A549 (cell line): ENCODE measurements around the gene SLC2A10. TPM values are rescaled to one million over a fixed set of nuclear protein-coding genes. Genes with fewer than 3 reads are reported as not detected.
A peak's percentile ranks its signal among the peaks of the same experiment; 100 is the strongest.

Experiments used
- ATAC-seq, 2 experiments: fragments of 200-7000 bp in 1 of 2; fragments of >200 bp in 1 of 2; cut with Nextera tagmentation in 1 of 2; cut with Tn5 transposase in 1 of 2; 3 replicates each; pipeline versions ENCODE4 v1.8.0 to v1.9.1; 2018 to 2020; ENCODE audit warnings: mild to moderate bottlenecking in 1 of 2, moderate library complexity in 1 of 2
- CTCF ChIA-PET: fragments of 300-600 bp; sonication (Branson Sonifier 250); formaldehyde crosslinking; extraction: SDS; loops from one replicate; lab custom pipeline; 2021; ENCODE audit warnings: antibody characterized with exemption, inconsistent platforms; lab: Yijun Ruan, JAX
- POLR2A ChIA-PET: fragments of 350-600 bp; formaldehyde crosslinking; extraction: SDS; loops from one replicate; lab custom pipeline; 2021; ENCODE audit warnings: antibody characterized with exemption, inconsistent platforms; lab: Yijun Ruan, JAX
- DNase-seq, 2 experiments: peaks; one replicate each; pipeline versions ENCODE4 v3.0.0 to v3.0.0-alpha.2; 2011 to 2016; ENCODE audit warnings: low read depth in 1 of 2, low spot score in 1 of 2
- FAIRE-seq: peaks from 2 replicates; lab custom pipeline; 2011; peaks lifted over from hg19 to GRCh38; lab: Jason Lieb, UNC
- H3K27ac ChIP-seq, 2 experiments: fragments of >200 bp; sonication (Bioruptor Twin); formaldehyde crosslinking; 3 replicates each; pipeline ENCODE4 v1.5.1; 2016 to 2017
- H3K4me1 ChIP-seq: fragments of >200 bp; sonication (Bioruptor Twin); formaldehyde crosslinking; 3 replicates; pipeline ENCODE4 v1.6.1; 2016
- H3K4me2 ChIP-seq: fragments of >200 bp; sonication (Bioruptor Twin); formaldehyde crosslinking; 3 replicates; pipeline ENCODE4 v1.6.1; 2016
- H3K4me3 ChIP-seq: fragments of >200 bp; sonication (Bioruptor Twin); formaldehyde crosslinking; 3 replicates; pipeline ENCODE4 v1.5.1; 2016
- H3K9me3 ChIP-seq: fragments of >200 bp; sonication (Bioruptor Twin); formaldehyde crosslinking; 3 replicates; pipeline ENCODE4 v1.6.1; 2016
- CEBPB ChIP-seq, 2 experiments: fragments of >200 bp in 1 of 2; sonication (Bioruptor Twin) in 1 of 2; formaldehyde crosslinking in 1 of 2; IDR thresholded peaks; 2 replicates each; pipeline ENCODE4 v1.6.1; 2012 to 2016
- EHMT2 ChIP-seq: fragments of 200-600 bp; sonication (generic); IDR thresholded peaks from 2 replicates; pipeline ENCODE4 v1.6.1; 2016; ENCODE audit warnings: antibody characterized with exemption, low read depth, mild to moderate bottlenecking, moderate library complexity
- MAFK ChIP-seq: fragments of 450-650 bp; IDR thresholded peaks from 2 replicates; pipeline ENCODE4 v1.6.1; 2014; ENCODE audit not compliant: partially characterized antibody
- MAZ ChIP-seq: fragments of 150-350 bp; IDR thresholded peaks from 2 replicates; pipeline ENCODE4 v1.6.1; 2014; ENCODE audit warnings: antibody characterized with exemption, low read depth, low read length, borderline replicate concordance
- PBX3 ChIP-seq: IDR thresholded peaks from 2 replicates; pipeline ENCODE4 v1.6.1; 2012
- POLR2AphosphoS2 ChIP-seq: conservative IDR thresholded peaks from 2 replicates; pipeline ENCODE4 v1.6.1; 2012; ENCODE audit warnings: low read length, improper control_type of control experiment, inconsistent platforms
- RAD21 ChIP-seq, 2 experiments: fragments of >200 bp in 1 of 2; sonication (Bioruptor Twin) in 1 of 2; formaldehyde crosslinking in 1 of 2; IDR thresholded peaks in 1 of 2; conservative IDR thresholded peaks in 1 of 2; 2 replicates in 1 of 2; 3 replicates in 1 of 2; pipeline ENCODE4 v1.6.1; 2012 to 2018; ENCODE audit warnings: inconsistent platforms in 1 of 2
- RARB ChIP-seq: fragments of 250-450 bp; sonication (Bioruptor Pico); IDR thresholded peaks from 2 replicates; pipeline ENCODE4 v1.8.0; 2021; ENCODE audit warnings: mild to moderate bottlenecking, moderate library complexity
- RCOR1 ChIP-seq: fragments of 150-350 bp; IDR thresholded peaks from 2 replicates; pipeline ENCODE4 v1.6.1; 2014; ENCODE audit warnings: antibody characterized with exemption, low read length, low read depth
- ZSCAN20 ChIP-seq: fragments of 250-450 bp; sonication (Bioruptor Pico); IDR thresholded peaks from 2 replicates; pipeline ENCODE4 v1.8.0; 2022; ENCODE audit warnings: mild to moderate bottlenecking, moderate library complexity
- WGBS: methylation state at CpG from one replicate; pipeline ENCODE4 v1.1.6; 2017; ENCODE audit errors: missing lambda C conversion rate; 5-methylcytosine and 5-hydroxymethylcytosine counted together
- polyA plus RNA-seq, 4 experiments: library from polyadenylated mRNA; depleted of rRNA in 3 of 4; stranded (reverse); fragments of >200 nt; fragmentation: RNase III in 1 of 4; extraction: RNeasy Plus Mini Kit Qiagen cat#74134 plus additional on column Dnase treatment in 1 of 4; gene quantifications; 2 replicates in 3 of 4; 3 replicates in 1 of 4; pipeline ENCODE4 v1.2.3, GENCODE V29; 2011 to 2017
- TF ChIP-seq, protein P1 (sequence below): fragments of 250-450 bp; sonication (Bioruptor Pico); IDR thresholded peaks from 2 replicates; pipeline ENCODE4 v1.5.0; 2021; ENCODE audit warnings: mild to moderate bottlenecking, moderate library complexity, borderline replicate concordance

Gene SLC2A10
- polyA plus RNA-seq, 2 of the 4 experiments (the other 2 are of a cell fraction), result 0.01 TPM; not detected in 1

DNA sequence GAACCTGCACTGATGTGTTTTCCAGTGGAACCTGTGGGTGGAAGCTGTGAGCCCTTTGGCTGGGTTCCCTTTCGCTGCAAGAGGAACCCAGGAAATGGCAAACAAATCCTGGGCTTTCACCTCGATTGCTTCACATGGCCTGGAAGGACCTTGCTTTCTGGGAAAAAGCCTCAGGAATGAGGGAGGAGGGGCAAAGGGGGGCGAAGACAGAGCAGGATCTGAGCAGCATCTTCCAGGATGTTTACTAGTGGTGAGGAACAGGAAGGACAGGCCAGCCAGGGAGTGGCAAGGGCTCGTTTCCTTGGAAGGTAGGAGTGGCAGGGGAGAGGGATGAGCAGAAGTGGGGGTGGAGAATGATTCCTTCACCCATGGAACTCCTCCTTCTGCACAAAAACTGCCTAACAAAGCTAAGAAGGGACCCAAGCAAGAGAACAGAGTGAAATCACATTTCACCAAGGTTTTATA is 5.9 kb downstream of the SLC2A10 start:
- WGBS, result 14% methylated on average over 4 of the region's 4 CpGs
- DNase-seq (peak; percentile 46 to 81), ATAC-seq (peak; percentile 97 to 98), FAIRE-seq (no peak)
- Histone ChIP-seq H3K4me1 (peaks cover 14% of the 10 kb centered on the region), H3K4me2 (peak overlapping the region; percentile 51), H3K9me3 (no peaks in the 10 kb centered on the region), H3K4me3 (no peak overlapping the region), H3K27ac (peak overlapping the region; percentile 55 to 67)
- TF ChIP-seq ZSCAN20 (CRISPR knock-in tag) (no peak), MAZ (0 out of 2 replicates have a peak, but pooled peaks have one; percentile 38), CEBPB (IDR thresholded peaks at IDR 0.05) (peak; percentile 29 to 43; a peak in 2 of 4 replicates)
- CTCF ChIA-PET, result interaction anchor here (0.7 kb wide), 2 partner anchors 24 to 312 kb away, joined by 3 read pairs; no protein-coding TSS in a partner anchor
- POLR2A ChIA-PET, result interaction anchor here (0.6 kb wide), 1 partner anchor 34 kb away, joined by 3 read pairs; no protein-coding TSS in a partner anchor

- Histone ChIP-seq H3K4me3 (no peak overlapping the region), H3K4me2 (no peak overlapping the region), H3K9me3 (peaks cover 3% of the 10 kb centered on the region; the same call in 2 of the 3 replicates), H3K4me1 (peaks cover 14% of the 10 kb centered on the region), H3K27ac (no peak overlapping the region)
- TF ChIP-seq EHMT2 (no peak), MAFK (peak; percentile 70)
- WGBS, result 76% methylated on average over 9 of the region's 9 CpGs
- ChIA-PET CTCF (interaction anchor here (0.6 to 2.0 kb wide), 4 partner anchors 11 to 671 kb away, joined by 3 to 7 read pairs (median 3); no protein-coding TSS in a partner anchor), POLR2A (no interaction called here)
- DNase-seq, result no peak
- FAIRE-seq, result no peak
- ATAC-seq, result no peak
These were observed 8.5 kb downstream of the SLC2A10 start for GRCh38 chr20:46717818-46718541.

- ATAC-seq (no peak), DNase-seq (no peak), FAIRE-seq (no peak)
- TF ChIP-seq RCOR1, result no peak
- no peak for TF ChIP-seq PBX3
- TF ChIP-seq RAD21 (conservative IDR thresholded peaks at IDR 0.05 in 1 of 2, IDR thresholded peaks at IDR 0.05 in 1 of 2), result no peak
- no peak for TF ChIP-seq RARB
- no peak for TF ChIP-seq POLR2AphosphoS2
- ChIA-PET CTCF (interaction anchor here (0.5 to 1.7 kb wide), 2 partner anchors 29 to 33 kb away, joined by 3 to 5 read pairs; no protein-coding TSS in a partner anchor), POLR2A (no interaction called here)
- 64% methylated on average over 1 of the region's 1 CpG for WGBS
- no peak overlapping the region for H3K4me3 ChIP-seq
- peaks cover 5% of the 10 kb centered on the region; the same call in 2 of the 3 replicates for H3K9me3 ChIP-seq
- peaks cover 9% of the 10 kb centered on the region for H3K4me1 ChIP-seq
- no peak overlapping the region for H3K4me2 ChIP-seq
- no peak overlapping the region for H3K27ac ChIP-seq
These were observed 10.6 kb downstream of the SLC2A10 start for GRCh38 chr20:46720019-46720418.

GRCh38 chr20:46720776-46721425 is 11.5 kb downstream of the SLC2A10 start:
- DNase-seq (no peak), FAIRE-seq (no peak), ATAC-seq (no peak)
- Histone ChIP-seq H3K9me3 (peaks cover 5% of the 10 kb centered on the region; the same call in 2 of the 3 replicates), H3K4me1 (no peaks in the 10 kb centered on the region; the same call in 2 of the 3 replicates), H3K4me2 (no peak overlapping the region), H3K27ac (no peak overlapping the region), H3K4me3 (no peak overlapping the region)
- CTCF ChIA-PET, result interaction anchor here (0.5 to 0.6 kb wide), 2 partner anchors 770 to 889 kb away, joined by 3 to 4 read pairs; no protein-coding TSS in a partner anchor
- POLR2A ChIA-PET, result no interaction called here
- TF ChIP-seq, protein P1, sequence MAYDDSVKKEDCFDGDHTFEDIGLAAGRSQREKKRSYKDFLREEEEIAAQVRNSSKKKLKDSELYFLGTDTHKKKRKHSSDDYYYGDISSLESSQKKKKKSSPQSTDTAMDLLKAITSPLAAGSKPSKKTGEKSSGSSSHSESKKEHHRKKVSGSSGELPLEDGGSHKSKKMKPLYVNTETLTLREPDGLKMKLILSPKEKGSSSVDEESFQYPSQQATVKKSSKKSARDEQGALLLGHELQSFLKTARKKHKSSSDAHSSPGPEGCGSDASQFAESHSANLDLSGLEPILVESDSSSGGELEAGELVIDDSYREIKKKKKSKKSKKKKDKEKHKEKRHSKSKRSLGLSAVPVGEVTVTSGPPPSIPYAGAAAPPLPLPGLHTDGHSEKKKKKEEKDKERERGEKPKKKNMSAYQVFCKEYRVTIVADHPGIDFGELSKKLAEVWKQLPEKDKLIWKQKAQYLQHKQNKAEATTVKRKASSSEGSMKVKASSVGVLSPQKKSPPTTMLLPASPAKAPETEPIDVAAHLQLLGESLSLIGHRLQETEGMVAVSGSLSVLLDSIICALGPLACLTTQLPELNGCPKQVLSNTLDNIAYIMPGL, result no peak
